H1 (cell line): ENCODE results near the gene SLC52A1. TPM values are rescaled to one million over a fixed set of nuclear protein-coding genes. Genes with fewer than 3 reads are reported as not detected.

Source experiments
- CTCF ChIA-PET: fragments of 300-600 bp; sonication (Branson Sonifier 250); formaldehyde crosslinking; loops from one replicate; lab custom pipeline; 2021; ENCODE audit not compliant: partially characterized antibody; lab: Charles Lee
- POLR2A ChIA-PET: fragments of 300-600 bp; sonication (Branson Sonifier 250); formaldehyde crosslinking; loops from one replicate; lab custom pipeline; 2021; ENCODE audit warnings: inconsistent platforms; ENCODE audit not compliant: partially characterized antibody; lab: Charles Lee
- DNase-seq, 2 experiments: peaks; one replicate each; pipeline versions ENCODE4 v3.0.0 to v3.0.0-alpha.2; 2010 to 2022; ENCODE audit warnings: low spot score in 2 of 2, low read depth in 1 of 2, mixed read lengths in 1 of 2
- FAIRE-seq: peaks from 2 replicates; lab custom pipeline; 2011; peaks lifted over from hg19 to GRCh38; lab: Jason Lieb, UNC
- H2AFZ ChIP-seq: 2 replicates; pipeline ENCODE4 v1.8.1; 2012; ENCODE audit warnings: low read length, inconsistent platforms
- H2AK5ac ChIP-seq: 2 replicates; pipeline ENCODE4 v1.6.1; 2013; ENCODE audit warnings: low read depth, low read length
- H2BK120ac ChIP-seq: replicated peaks from 2 replicates; pipeline ENCODE3; 2013; ENCODE audit warnings: low read depth, low read length, inconsistent platforms
- H2BK12ac ChIP-seq: 2 replicates; pipeline ENCODE4 v1.6.1; 2013; ENCODE audit warnings: low read depth, low read length
- H2BK15ac ChIP-seq: 2 replicates; pipeline ENCODE4 v1.6.1; 2013; ENCODE audit warnings: low read length
- H2BK20ac ChIP-seq: 2 replicates; pipeline ENCODE4 v1.6.1; 2013; ENCODE audit warnings: low read length
- H2BK5ac ChIP-seq: 2 replicates; pipeline ENCODE4 v1.6.1; 2013; ENCODE audit warnings: low read depth, low read length
- H3K14ac ChIP-seq: 2 replicates; pipeline ENCODE4 v1.6.1; 2013; ENCODE audit warnings: inconsistent platforms; ENCODE audit not compliant: insufficient read length
- H3K18ac ChIP-seq: 2 replicates; pipeline ENCODE4 v1.6.1; 2013; ENCODE audit warnings: low read length; ENCODE audit errors: extremely low read depth
- H3K23ac ChIP-seq: 2 replicates; pipeline ENCODE4 v1.6.1; 2013; ENCODE audit warnings: inconsistent platforms; ENCODE audit not compliant: insufficient read length
- H3K23me2 ChIP-seq: 2 replicates; pipeline ENCODE4 v1.6.1; 2013; ENCODE audit warnings: low read depth, low read length
- H3K27ac ChIP-seq: 2 replicates; pipeline ENCODE4 v1.6.1; 2011; ENCODE audit warnings: low read depth, low read length, inconsistent platforms
- H3K27me3 ChIP-seq, 4 experiments: replicated peaks in 1 of 4; 1 replicate in 1 of 4; 2 replicates in 3 of 4; pipeline versions ENCODE4 v1.6.1 to v1.8.1; 2011 to 2013; ENCODE audit warnings: low read length in 3 of 4, mild to moderate bottlenecking in 3 of 4, inconsistent platforms in 2 of 4, mixed read lengths in 2 of 4, moderate library complexity in 1 of 4; ENCODE audit not compliant: control insufficient read depth in 3 of 4, insufficient read depth in 3 of 4; ENCODE audit errors: extremely low read depth in 1 of 4
- H3K36me3 ChIP-seq, 4 experiments: 2 replicates each; pipeline versions ENCODE4 v1.6.1 to v1.8.1; 2011 to 2013; ENCODE audit warnings: mild to moderate bottlenecking in 4 of 4, low read length in 3 of 4, moderate library complexity in 2 of 4, control low read depth in 1 of 4, inconsistent platforms in 1 of 4; ENCODE audit not compliant: insufficient read depth in 4 of 4, control insufficient read depth in 2 of 4
- H3K4ac ChIP-seq: replicated peaks from 2 replicates; pipeline ENCODE3; 2013; ENCODE audit warnings: low read length, low read depth, mixed read lengths, inconsistent platforms; ENCODE audit not compliant: insufficient read length
- H3K4me1 ChIP-seq, 4 experiments: replicated peaks in 1 of 4; 1 replicate in 1 of 4; 2 replicates in 3 of 4; pipeline versions ENCODE4 v1.6.1 to v1.8.1; 2011 to 2013; ENCODE audit warnings: low read length in 3 of 4, inconsistent platforms in 2 of 4, mixed read lengths in 1 of 4; ENCODE audit not compliant: insufficient read depth in 4 of 4, control insufficient read depth in 3 of 4
- H3K4me2 ChIP-seq, 2 experiments: 2 replicates each; pipeline versions ENCODE4 v1.6.1 to v1.8.1; 2011 to 2013; ENCODE audit warnings: low read depth in 2 of 2, low read length in 2 of 2, control low read depth in 1 of 2, inconsistent platforms in 1 of 2, mild to moderate bottlenecking in 1 of 2; ENCODE audit not compliant: insufficient read depth in 1 of 2
- H3K4me3 ChIP-seq, 4 experiments: fragments of 200-600, 300-600 bp in 1 of 4; sonication (generic), shearing (Covaris generic), sonication (Bioruptor Twin) in 1 of 4; 2 replicates each; pipeline versions ENCODE4 v1.5.1 to v1.8.1; 2011 to 2016; ENCODE audit warnings: low read length in 4 of 4, low read depth in 3 of 4, control low read depth in 2 of 4, inconsistent platforms in 2 of 4, mild to moderate bottlenecking in 2 of 4, mixed read lengths in 1 of 4, moderate library complexity in 1 of 4; ENCODE audit not compliant: insufficient read depth in 2 of 4; ENCODE audit errors: extremely low read depth in 1 of 4
- H3K56ac ChIP-seq: replicated peaks from 2 replicates; pipeline ENCODE3; 2013; ENCODE audit warnings: low read depth, mild to moderate bottlenecking, mixed read lengths, low read length, inconsistent platforms; ENCODE audit not compliant: insufficient read length
- H3K79me1 ChIP-seq: 2 replicates; pipeline ENCODE4 v1.6.1; 2013; ENCODE audit warnings: low read depth, low read length, control low read depth
- H3K79me2 ChIP-seq, 2 experiments: 2 replicates each; pipeline versions ENCODE4 v1.6.1 to v1.8.1; 2012 to 2013; ENCODE audit warnings: low read length in 2 of 2, mild to moderate bottlenecking in 2 of 2, inconsistent platforms in 1 of 2; ENCODE audit not compliant: insufficient read depth in 2 of 2, control insufficient read depth in 1 of 2
- H3K9ac ChIP-seq, 4 experiments: replicated peaks in 1 of 4; 1 replicate in 1 of 4; 2 replicates in 3 of 4; pipeline versions ENCODE4 v1.6.1 to v1.8.1; 2011 to 2013; ENCODE audit warnings: low read depth in 3 of 4, low read length in 3 of 4, control low read depth in 2 of 4, mild to moderate bottlenecking in 2 of 4, moderate library complexity in 2 of 4, inconsistent platforms in 1 of 4; ENCODE audit errors: extremely low read depth in 1 of 4
- H3K9me3 ChIP-seq, 2 experiments: 2 replicates each; pipeline versions ENCODE4 v1.6.1 to v1.8.1; 2012 to 2013; ENCODE audit warnings: mild to moderate bottlenecking in 2 of 2, moderate library complexity in 2 of 2, control low read depth in 1 of 2, inconsistent platforms in 1 of 2, low read depth in 1 of 2, low read length in 1 of 2, mixed read lengths in 1 of 2; ENCODE audit not compliant: insufficient read depth in 2 of 2
- H4K20me1 ChIP-seq, 2 experiments: replicated peaks in 1 of 2; 2 replicates each; pipeline versions ENCODE3 to v1.8.1; 2011 to 2013; ENCODE audit warnings: inconsistent platforms in 2 of 2, low read length in 2 of 2, mild to moderate bottlenecking in 1 of 2; ENCODE audit not compliant: insufficient read depth in 2 of 2, control insufficient read depth in 1 of 2
- H4K5ac ChIP-seq: 2 replicates; pipeline ENCODE4 v1.6.1; 2013; ENCODE audit warnings: low read length, low read depth, mixed read lengths, inconsistent platforms; ENCODE audit not compliant: insufficient read length
- H4K8ac ChIP-seq: 2 replicates; pipeline ENCODE4 v1.8.0; 2013; ENCODE audit warnings: mild to moderate bottlenecking, moderate library complexity, low read length, inconsistent platforms; ENCODE audit not compliant: insufficient read depth; ENCODE audit errors: extremely low read depth
- H4K91ac ChIP-seq: replicated peaks from 2 replicates; pipeline ENCODE3; 2013; ENCODE audit warnings: low read length, mixed read lengths, inconsistent platforms; ENCODE audit not compliant: insufficient read length
- ASH2L ChIP-seq: fragments of 200-600, 300-600 bp; sonication (generic); IDR thresholded peaks from one replicate; pipeline ENCODE4 v1.7.1; 2017; ENCODE audit warnings: low read length
- CBX5 ChIP-seq: fragments of 300-800, 300-1000 bp; sonication (generic); IDR thresholded peaks from 2 replicates; pipeline ENCODE4 v1.7.1; 2016; ENCODE audit warnings: antibody characterized with exemption, low read length, low read depth
- KDM4A ChIP-seq: IDR thresholded peaks from one replicate; pipeline ENCODE4 v1.7.1; 2012; ENCODE audit warnings: low read depth, mild to moderate bottlenecking, moderate library complexity, low read length, inconsistent platforms; ENCODE audit not compliant: severe bottlenecking
- NRF1 ChIP-seq: IDR thresholded peaks from 2 replicates; pipeline ENCODE4 v1.6.1; 2011; ENCODE audit warnings: mild to moderate bottlenecking, low read depth, low read length, improper control_type of control experiment
- POU5F1 ChIP-seq: IDR thresholded peaks from 2 replicates; pipeline ENCODE4 v1.6.1; 2011; ENCODE audit warnings: low read depth, mild to moderate bottlenecking, low read length, moderate library complexity
- ZNF274 ChIP-seq: IDR thresholded peaks from 2 replicates; pipeline ENCODE4 v1.7.0; 2012; ENCODE audit warnings: low read length, borderline replicate concordance; ENCODE audit errors: extremely low read depth
- WGBS, 2 experiments: shearing (Covaris generic) in 1 of 2; methylation state at CpG; one replicate each; pipeline versions ENCODE4 v1.1.6 to v1.1.7; 2013 to 2015; ENCODE audit warnings: low lambda C conversion rate in 2 of 2, mixed read lengths in 2 of 2, inconsistent platforms in 1 of 2, low coverage in 1 of 2, missing lambda C conversion rate in 1 of 2; ENCODE audit not compliant: insufficient replicate concordance in 2 of 2, insufficient coverage in 1 of 2, insufficient read length in 1 of 2; ENCODE audit errors: extremely low coverage in 1 of 2, missing lambda C conversion rate in 1 of 2; 5-methylcytosine and 5-hydroxymethylcytosine counted together
- polyA plus RNA-seq, 7 experiments: library from polyadenylated mRNA; depleted of rRNA in 3 of 7; stranded (reverse) in 5 of 7; unstranded in 2 of 7; fragments of >200 nt in 5 of 7; fragments of 200-250 nt in 2 of 7; gene quantifications; 1 replicate in 5 of 7; 2 replicates in 1 of 7; 4 replicates in 1 of 7; pipeline versions ENCODE4 v1.2.1 to v1.2.3, GENCODE V29; 2011 to 2013; ENCODE audit warnings: missing spikeins in 2 of 7, mixed read lengths in 2 of 7
- total RNA-seq: library from RNA; stranded (reverse); fragmentation: NEBNext Ultra II Directional; extraction: Animal tissue kit (Norgen Biotek cat#: 25700); gene quantifications from 2 replicates; pipeline ENCODE4 v1.2.1, GENCODE V29; 2021

SLC52A1 gene
- total and polyA plus RNA-seq, 2 of the 8 experiments (the other 6 are each of a cell fraction or from before 2014, with no cell fraction given), result 0.61 to 0.67 TPM

DNA sequence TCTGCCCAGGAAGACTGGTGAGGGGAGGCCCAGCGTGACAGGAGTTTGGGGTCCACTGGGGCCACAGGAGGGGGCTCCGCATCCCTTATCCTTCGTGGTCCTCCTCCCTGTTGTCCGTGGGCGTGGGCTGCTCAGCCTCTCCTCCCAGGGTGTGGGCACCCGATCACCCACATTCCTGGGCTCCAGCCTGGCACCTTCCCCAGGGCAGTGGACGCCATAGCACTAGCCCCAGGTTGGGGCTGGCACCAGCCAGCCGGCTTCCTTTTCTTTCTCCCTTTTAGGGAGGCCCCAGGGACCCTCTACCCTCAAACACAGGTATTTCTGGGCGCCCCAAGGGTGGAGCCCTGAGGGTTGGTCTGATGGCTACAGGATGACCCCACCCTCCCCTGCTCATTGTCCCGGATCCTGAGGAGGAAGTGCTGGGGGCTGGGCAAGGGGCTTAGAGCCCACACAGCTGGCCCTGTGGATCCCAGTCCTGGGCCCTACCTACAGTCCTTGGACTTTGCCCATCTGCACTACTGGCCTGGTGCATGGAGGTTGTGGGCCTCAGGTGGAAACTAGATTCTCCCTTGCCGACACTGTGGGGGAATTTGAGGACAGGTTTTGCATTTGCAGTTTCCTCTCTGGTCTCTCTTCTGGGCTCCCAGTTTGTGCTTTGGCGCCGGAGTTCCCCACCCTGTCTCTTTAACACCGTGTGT lies 36.3 kb downstream of the SLC52A1 start:
- Histone ChIP-seq H2BK12ac (0 out of 2 replicates have a peak overlapping the region, but pooled peaks have one; percentile 23), H3K56ac (no peak overlapping the region), H4K20me1 (peaks cover 2 to 12% of the 10 kb centered on the region in 2 experiments), H4K5ac (no peak overlapping the region), H4K91ac (peak overlapping the region; percentile 75), H3K23me2 (peaks cover 11% of the 10 kb centered on the region), H2BK20ac (no peak overlapping the region), H3K4me3 (peak overlapping the region; percentile 75 to 80 (median 78)), H3K23ac (no peak overlapping the region), H2AFZ (no peak overlapping the region), H2BK120ac (no peak overlapping the region), H3K4ac (peak overlapping the region; percentile 96), H3K27me3 (peaks cover 0 to 13% (median 1%) of the 10 kb centered on the region in 4 experiments; a peak in 4 of 7 replicates), H2BK5ac (peak overlapping the region; percentile 78; the same call in 1 of the 2 replicates), H4K8ac (peak overlapping the region; percentile 22; the same call in 1 of the 2 replicates), H2AK5ac (peak overlapping the region; percentile 65; the same call in 1 of the 2 replicates), H3K14ac (peak overlapping the region; percentile 50), H3K4me1 (peaks cover 4 to 17% (median 8%) of the 10 kb centered on the region in 4 experiments), H3K18ac (peak overlapping the region; percentile 78; the same call in 1 of the 2 replicates), H3K4me2 (peak overlapping the region; percentile 97 to 100), H3K9ac (peak overlapping the region in 3 of 4 experiments; percentile 51 to 74 (median 62); a peak in 5 of 7 replicates), H3K9me3 (no peaks in the 10 kb centered on the region), H3K79me2 (peaks cover 0 to 19% of the 10 kb centered on the region in 2 experiments; a peak in 2 of 4 replicates), H3K36me3 (peaks cover 11 to 29% (median 18%) of the 10 kb centered on the region in 4 experiments), H2BK15ac (peak overlapping the region; percentile 88; the same call in 1 of the 2 replicates), H3K79me1 (peaks cover 11% of the 10 kb centered on the region), H3K27ac (no peak overlapping the region)
- ChIA-PET POLR2A (interaction anchor here (0.5 to 4.7 kb wide), 12 partner anchors 11 to 104 kb away, joined by 3 to 36 read pairs (median 4); partner anchors contain the start of genes CAMTA2, PFN1, RNF167 and SLC25A11), CTCF (interaction anchor here (0.8 to 1.2 kb wide), 4 partner anchors 20 to 90 kb away, joined by 3 read pairs; partner anchors contain the start of genes RNF167 and SLC25A11)
- FAIRE-seq (no peak), DNase-seq (peak in 1 of 2 experiments; percentile 51)
- TF ChIP-seq ZNF274, result no peak
- TF ChIP-seq NRF1, result no peak
- TF ChIP-seq CBX5, result no peak
- no peak for TF ChIP-seq KDM4A
- TF ChIP-seq POU5F1, result no peak
- TF ChIP-seq ASH2L, result no peak
- WGBS, 2 experiments, result 30% methylated on average over 13 of the region's 14 CpGs; no CpG with 5 or more reads in 1 of the 2 experiments
